ENCODE results near the gene TRPM7.

DNA sequence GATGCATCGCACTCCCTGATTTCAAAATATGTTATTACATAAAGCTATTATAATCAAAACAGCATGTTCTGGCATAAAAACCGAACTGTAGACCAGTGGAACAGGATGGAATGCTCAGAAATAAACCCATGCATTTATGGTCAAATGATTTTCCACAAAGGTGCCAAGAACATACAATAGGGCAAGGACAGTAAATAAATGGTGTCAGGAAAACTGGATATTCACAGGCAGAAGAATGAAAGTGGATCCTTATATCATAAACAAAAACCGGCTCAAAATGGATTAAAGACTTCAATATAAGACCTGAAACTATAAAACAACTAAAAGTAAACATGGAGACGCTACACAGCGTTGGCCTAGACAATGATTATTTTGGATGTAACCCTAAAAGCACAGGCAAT is 162.7 kb downstream of the TRPM7 start:
- TF ChIP-seq CTCF (IDR thresholded peaks at IDR 0.05; ENCODE audit: low read depth, low read length) = no peak
- no peak for TF ChIP-seq POLR2A (IDR thresholded peaks at IDR 0.05; ENCODE audit: extremely low read depth, insufficient read length)
- no peak for TF ChIP-seq MYC (IDR thresholded peaks at IDR 0.05; ENCODE audit: low read depth, low read length)
- TF ChIP-seq, protein P1, sequence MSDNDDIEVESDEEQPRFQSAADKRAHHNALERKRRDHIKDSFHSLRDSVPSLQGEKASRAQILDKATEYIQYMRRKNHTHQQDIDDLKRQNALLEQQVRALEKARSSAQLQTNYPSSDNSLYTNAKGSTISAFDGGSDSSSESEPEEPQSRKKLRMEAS (IDR thresholded peaks at IDR 0.05; ENCODE audit: low read depth, low read length) = no peak
